Endodermal cell (in vitro differentiated cells): Measurements from ENCODE around the gene GPRC6A. TPM values are rescaled to one million over a fixed set of nuclear protein-coding genes. Genes with fewer than 3 reads are reported as not detected.
"Not testable (repeated sequence)": the region's sequence is repeated elsewhere in the genome, so short reads cannot be mapped to it uniquely, and the experiment has no call there.

Source experiments
- DNase-seq: peaks from one replicate; pipeline ENCODE4 v3.0.0-alpha.2; 2017
- H3K27ac ChIP-seq: 2 replicates; pipeline ENCODE4 v1.5.1; 2013; ENCODE audit warnings: mild to moderate bottlenecking, low read depth, low read length, moderate library complexity
- H3K27me3 ChIP-seq: 2 replicates; pipeline ENCODE4 v1.6.1; 2013; ENCODE audit warnings: mild to moderate bottlenecking, low read length, moderate library complexity; ENCODE audit not compliant: insufficient read depth, control insufficient read depth, poor library complexity, severe bottlenecking
- H3K36me3 ChIP-seq: 2 replicates; pipeline ENCODE4 v1.7.0; 2013; ENCODE audit warnings: mild to moderate bottlenecking, low read length, moderate library complexity; ENCODE audit not compliant: control insufficient read depth, insufficient read depth
- H3K4me1 ChIP-seq: one replicate; pipeline ENCODE4 v1.7.0; 2013; ENCODE audit warnings: low read length; ENCODE audit not compliant: control insufficient read depth, insufficient read depth
- H3K4me3 ChIP-seq: 2 replicates; pipeline ENCODE4 v1.5.1; 2013; ENCODE audit warnings: mild to moderate bottlenecking, low read length, moderate library complexity
- H3K9ac ChIP-seq: 2 replicates; pipeline ENCODE4 v1.6.1; 2013; ENCODE audit warnings: mild to moderate bottlenecking, low read length, moderate library complexity; ENCODE audit not compliant: poor library complexity, severe bottlenecking; ENCODE audit errors: extremely low read depth
- H3K9me3 ChIP-seq: 2 replicates; pipeline ENCODE4 v1.6.1; 2013; ENCODE audit warnings: mild to moderate bottlenecking, low read length, moderate library complexity; ENCODE audit not compliant: control insufficient read depth
- H3K27ac Mint-ChIP-seq: 2 replicates; pipeline ENCODE4 v1.8.0; 2020; ENCODE audit warnings: mixed read lengths
- H3K27me3 Mint-ChIP-seq: 2 replicates; pipeline ENCODE4 v1.8.0; 2021; ENCODE audit warnings: mild to moderate bottlenecking, mixed read lengths; ENCODE audit not compliant: insufficient read depth
- H3K36me3 Mint-ChIP-seq: 2 replicates; pipeline ENCODE4 v1.8.0; 2020; ENCODE audit warnings: low read depth, mixed read lengths
- H3K4me1 Mint-ChIP-seq: 2 replicates; pipeline ENCODE4 v1.8.0; 2020; ENCODE audit warnings: mixed read lengths
- H3K4me3 Mint-ChIP-seq: 2 replicates; pipeline ENCODE4 v1.8.0; 2020; ENCODE audit warnings: mild to moderate bottlenecking, moderate library complexity, mixed read lengths
- H3K9me3 Mint-ChIP-seq: 2 replicates; pipeline ENCODE4 v1.8.0; 2020; ENCODE audit warnings: mild to moderate bottlenecking, mixed read lengths
- WGBS, 2 experiments: methylation state at CpG; one replicate each; pipeline versions ENCODE4 v1.1.5 to v1.1.7; 2013; ENCODE audit warnings: missing lambda C conversion rate in 2 of 2, mixed read lengths in 1 of 2; ENCODE audit not compliant: insufficient coverage in 1 of 2, insufficient read length in 1 of 2; 5-methylcytosine and 5-hydroxymethylcytosine counted together
- total RNA-seq, 2 donors: library from RNA; stranded (reverse); fragmentation: NEBNext Ultra II Directional in 1 of 2; extraction: Animal tissue kit (Norgen Biotek cat#: 25700) in 1 of 2; gene quantifications; 2 replicates in 1 of 2; 3 replicates in 1 of 2; pipeline ENCODE4 v1.2.1, GENCODE V29; 2021
- TF ChIP-seq, protein P1 (sequence below): fragments of 200-600 bp; sonication (generic); conservative IDR thresholded peaks from 2 replicates; pipeline ENCODE4 v1.5.0; 2021; ENCODE audit warnings: antibody characterized with exemption, mild to moderate bottlenecking

Gene GPRC6A
- total RNA-seq, 2 donors from 2014 or later = not detected

DNA sequence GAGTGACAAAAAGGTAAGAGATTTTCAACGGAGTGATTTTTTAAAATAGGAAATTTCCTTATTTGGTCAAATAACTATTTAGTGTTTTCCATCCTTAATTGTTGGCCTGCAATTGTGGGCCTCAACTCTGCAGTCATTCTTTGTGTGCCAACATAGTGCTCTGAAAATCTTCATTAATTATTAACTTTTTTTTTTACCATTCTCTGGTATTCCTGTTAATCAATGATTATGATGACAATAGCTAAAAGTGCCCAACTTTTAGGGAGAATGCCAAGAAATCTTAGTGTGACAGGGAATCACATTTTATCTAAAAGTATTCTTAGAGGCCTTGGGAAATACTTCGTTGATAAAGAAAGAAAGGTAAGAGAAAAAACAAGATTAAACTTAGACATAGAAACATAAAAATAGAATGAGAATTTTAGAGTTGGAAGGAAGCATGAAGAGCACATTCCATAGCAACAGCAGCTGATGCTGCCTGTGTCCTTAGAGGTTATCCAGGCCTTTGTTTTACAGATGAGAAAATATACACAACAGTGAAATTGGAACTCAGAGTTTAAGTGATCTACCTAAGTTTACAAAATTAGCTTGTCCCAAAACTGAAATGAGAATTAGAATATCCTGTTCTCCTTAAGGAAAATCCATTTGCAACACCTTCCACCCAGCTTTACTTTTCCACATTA is 1.2 kb downstream of the GPRC6A start:
- peaks cover 14% of the 10 kb centered on the region for H3K9me3 Mint-ChIP-seq
- Histone ChIP-seq H3K4me3 (no peak overlapping the region), H3K9ac (no peak overlapping the region), H3K4me1 (no peaks in the 10 kb centered on the region), H3K27me3 (no peaks in the 10 kb centered on the region), H3K9me3 (peaks cover 5% of the 10 kb centered on the region), H3K36me3 (no peaks in the 10 kb centered on the region), H3K27ac (no peak overlapping the region)
- H3K4me1 Mint-ChIP-seq = peaks cover 5% of the 10 kb centered on the region
- H3K27me3 Mint-ChIP-seq = no peaks in the 10 kb centered on the region
- no peaks in the 10 kb centered on the region for H3K36me3 Mint-ChIP-seq
- TF ChIP-seq, protein P1, sequence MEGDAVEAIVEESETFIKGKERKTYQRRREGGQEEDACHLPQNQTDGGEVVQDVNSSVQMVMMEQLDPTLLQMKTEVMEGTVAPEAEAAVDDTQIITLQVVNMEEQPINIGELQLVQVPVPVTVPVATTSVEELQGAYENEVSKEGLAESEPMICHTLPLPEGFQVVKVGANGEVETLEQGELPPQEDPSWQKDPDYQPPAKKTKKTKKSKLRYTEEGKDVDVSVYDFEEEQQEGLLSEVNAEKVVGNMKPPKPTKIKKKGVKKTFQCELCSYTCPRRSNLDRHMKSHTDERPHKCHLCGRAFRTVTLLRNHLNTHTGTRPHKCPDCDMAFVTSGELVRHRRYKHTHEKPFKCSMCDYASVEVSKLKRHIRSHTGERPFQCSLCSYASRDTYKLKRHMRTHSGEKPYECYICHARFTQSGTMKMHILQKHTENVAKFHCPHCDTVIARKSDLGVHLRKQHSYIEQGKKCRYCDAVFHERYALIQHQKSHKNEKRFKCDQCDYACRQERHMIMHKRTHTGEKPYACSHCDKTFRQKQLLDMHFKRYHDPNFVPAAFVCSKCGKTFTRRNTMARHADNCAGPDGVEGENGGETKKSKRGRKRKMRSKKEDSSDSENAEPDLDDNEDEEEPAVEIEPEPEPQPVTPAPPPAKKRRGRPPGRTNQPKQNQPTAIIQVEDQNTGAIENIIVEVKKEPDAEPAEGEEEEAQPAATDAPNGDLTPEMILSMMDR = no peak
- 61 to 67% methylated on average over 1 to 2 of the region's 2 CpGs for WGBS, 2 experiments
- no peak overlapping the region for H3K4me3 Mint-ChIP-seq
- peak overlapping the region; percentile 71 for H3K27ac Mint-ChIP-seq
- DNase-seq = no peak

- H3K27ac Mint-ChIP-seq, H3K9ac ChIP-seq, H3K36me3 Mint-ChIP-seq, H3K4me1 ChIP-seq, H3K27ac ChIP-seq, H3K4me3 ChIP-seq, H3K36me3 ChIP-seq, H3K27me3 ChIP-seq, DNase-seq, H3K4me1 Mint-ChIP-seq, H3K27me3 Mint-ChIP-seq, H3K4me3 Mint-ChIP-seq: not testable (repeated sequence)
- H3K9me3 Mint-ChIP-seq = peaks cover 45% of the 10 kb centered on the region
- peaks cover 12% of the 10 kb centered on the region for H3K9me3 ChIP-seq
- WGBS, 2 experiments = 89% methylated on average over 15 of the region's 15 CpGs; no CpG with 5 or more reads in 1 of the 2 experiments
Observed at GRCh38 chr6:116816336-116816735, 12.5 kb downstream of the GPRC6A start.

DNA sequence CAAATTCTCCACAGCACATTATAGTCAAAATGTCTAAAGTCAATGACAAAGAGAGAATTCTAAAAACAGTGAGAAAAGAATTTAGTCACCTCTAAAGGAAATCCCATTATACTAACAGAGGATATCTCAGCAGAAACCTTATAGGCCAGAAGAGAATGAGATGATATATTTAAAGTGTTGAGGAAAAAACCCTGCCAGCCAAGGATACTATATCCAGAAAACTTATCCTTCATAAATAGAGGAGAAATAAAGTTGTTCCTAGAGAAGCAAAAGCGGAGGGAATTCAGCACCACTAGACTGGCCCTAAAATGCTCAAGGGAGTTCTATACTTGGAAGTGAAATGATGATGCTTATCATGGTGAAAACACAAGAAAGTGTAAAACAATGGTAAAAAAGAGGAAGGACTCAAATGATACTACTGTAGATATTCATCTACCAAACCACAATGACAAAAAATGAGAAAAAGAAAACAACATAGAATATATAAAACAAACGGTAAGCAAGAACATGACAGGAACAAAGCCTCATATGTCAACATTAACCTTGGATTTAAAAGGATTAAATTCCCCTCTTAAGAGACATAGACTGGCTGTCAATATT is 16.7 kb downstream of the GPRC6A start:
- DNase-seq = no peak
- peaks cover 37% of the 10 kb centered on the region for H3K9me3 Mint-ChIP-seq
- Histone ChIP-seq H3K9me3 (peaks cover 18% of the 10 kb centered on the region), H3K36me3 (no peaks in the 10 kb centered on the region), H3K27ac (no peak overlapping the region), H3K9ac (no peak overlapping the region), H3K4me1 (no peaks in the 10 kb centered on the region), H3K4me3 (no peak overlapping the region), H3K27me3 (no peaks in the 10 kb centered on the region)
- H3K36me3 Mint-ChIP-seq = no peaks in the 10 kb centered on the region
- H3K4me1 Mint-ChIP-seq = no peaks in the 10 kb centered on the region
- TF ChIP-seq, protein P1 = no peak
- 95 to 100% methylated on average over 1 to 2 of the region's 2 CpGs for WGBS, 2 experiments
- H3K4me3 Mint-ChIP-seq = no peak overlapping the region
- no peak overlapping the region for H3K27ac Mint-ChIP-seq
- H3K27me3 Mint-ChIP-seq = no peaks in the 10 kb centered on the region
